ENCODE results near the gene DNAAF6.
A peak's percentile ranks its signal among the peaks of the same experiment; 100 is the strongest.
"Not testable (repeated sequence)": the region's sequence is repeated elsewhere in the genome, so short reads cannot be mapped to it uniquely, and the experiment has no call there.

The DNAAF6 gene

GRCh38 chrX:107205770-107206696 is at the start of gene DNAAF6, which contains the start of gene NUP62CL:
DNAAF6 (plus strand) TSS chrX:107206611; CDS start chrX:107212876, 6,265 bp downstream.
NUP62CL (minus strand) TSS chrX:107206433; CDS start chrX:107175146, 31,287 bp downstream.
- peak; percentile 96 for DNase-seq (ENCODE audit: low spot score in 2 of 2)
- Histone ChIP-seq H3K36me3 (replicated peaks) (no peaks in the 10 kb centered on the region), H3K4me3 (peak within 1 kb of the TSS; percentile 64), H3K4me1 (peaks cover 4% of the 10 kb centered on the region; the same call in 1 of the 2 replicates), H3K27me3 (ENCODE audit: low read depth) (no peaks in the 10 kb centered on the region; the same call in 1 of the 2 replicates), H3K9me3 (no peaks in the 10 kb centered on the region)
- in situ Hi-C loops (cut with MboI; ENCODE audit: low sequenced_read_pairs): no loop called here

- not testable (repeated sequence) for H3K4me1 ChIP-seq
Measured at GRCh38 chrX:107157618-107158017, 48.8 kb upstream of the DNAAF6 start.

GRCh38 chrX:107167163-107167921 is 39.1 kb upstream of the DNAAF6 start:
- no peaks in the 10 kb centered on the region for H3K27me3 ChIP-seq (ENCODE audit: low read depth)
- DNase-seq (ENCODE audit: low spot score in 2 of 2): no peak
- in situ Hi-C loops (cut with MboI; ENCODE audit: low sequenced_read_pairs): no loop called here
- peaks cover 3% of the 10 kb centered on the region for H3K4me1 ChIP-seq
- no peaks in the 10 kb centered on the region for H3K36me3 ChIP-seq (replicated peaks)
- H3K9me3 ChIP-seq: no peaks in the 10 kb centered on the region
- no peak overlapping the region for H3K4me3 ChIP-seq

More at GRCh38 chrX:107157618-107158017, 48.8 kb upstream of the DNAAF6 start:
- DNase-seq (ENCODE audit: low spot score in 2 of 2); in situ Hi-C loops (cut with MboI; ENCODE audit: low sequenced_read_pairs); H3K27me3 ChIP-seq (ENCODE audit: low read depth); H3K9me3 ChIP-seq; H3K36me3 ChIP-seq (replicated peaks); H3K4me3 ChIP-seq: not testable (repeated sequence)

- Histone ChIP-seq H3K27me3 (ENCODE audit: low read depth) (no peaks in the 10 kb centered on the region), H3K4me1 (peaks cover 3% of the 10 kb centered on the region), H3K4me3 (no peak overlapping the region), H3K9me3 (no peaks in the 10 kb centered on the region), H3K36me3 (replicated peaks) (no peaks in the 10 kb centered on the region)
- no peak for DNase-seq (ENCODE audit: low spot score in 2 of 2)
- in situ Hi-C loops (cut with MboI; ENCODE audit: low sequenced_read_pairs): no loop called here
Measured at GRCh38 chrX:107168257-107168656, 38.2 kb upstream of the DNAAF6 start.

GRCh38 chrX:107168712-107169111 is 37.7 kb upstream of the DNAAF6 start:
- Histone ChIP-seq H3K27me3 (ENCODE audit: low read depth) (no peaks in the 10 kb centered on the region), H3K36me3 (replicated peaks) (no peaks in the 10 kb centered on the region), H3K9me3 (no peaks in the 10 kb centered on the region), H3K4me1 (peaks cover 3% of the 10 kb centered on the region), H3K4me3 (no peak overlapping the region)
- no peak for DNase-seq (ENCODE audit: low spot score in 2 of 2)
- in situ Hi-C loops (cut with MboI; ENCODE audit: low sequenced_read_pairs): no loop called here

GRCh38 chrX:107171369-107172102 is 34.9 kb upstream of the DNAAF6 start:
- Histone ChIP-seq H3K27me3 (ENCODE audit: low read depth) (no peaks in the 10 kb centered on the region), H3K9me3 (no peaks in the 10 kb centered on the region), H3K4me3 (no peak overlapping the region), H3K4me1 (no peaks in the 10 kb centered on the region), H3K36me3 (replicated peaks) (no peaks in the 10 kb centered on the region)
- in situ Hi-C loops (cut with MboI; ENCODE audit: low sequenced_read_pairs): no loop called here
- DNase-seq (ENCODE audit: low spot score in 2 of 2): no peak

GRCh38 chrX:107197319-107197718 is 9.1 kb upstream of the DNAAF6 start:
- no peaks in the 10 kb centered on the region for H3K4me1 ChIP-seq
- H3K9me3 ChIP-seq: no peaks in the 10 kb centered on the region
- H3K27me3 ChIP-seq (ENCODE audit: low read depth): no peaks in the 10 kb centered on the region
- in situ Hi-C loops (cut with MboI; ENCODE audit: low sequenced_read_pairs): no loop called here
- no peak overlapping the region for H3K4me3 ChIP-seq
- DNase-seq (ENCODE audit: low spot score in 2 of 2): no peak
- H3K36me3 ChIP-seq (replicated peaks): no peaks in the 10 kb centered on the region

- H3K27me3 ChIP-seq (ENCODE audit: low read depth); H3K9me3 ChIP-seq; in situ Hi-C loops (cut with MboI; ENCODE audit: low sequenced_read_pairs); DNase-seq (ENCODE audit: low spot score in 2 of 2); H3K4me1 ChIP-seq; H3K36me3 ChIP-seq (replicated peaks); H3K4me3 ChIP-seq: not testable (repeated sequence)
Measured at GRCh38 chrX:107198074-107198473, 8.3 kb upstream of the DNAAF6 start.

GRCh38 chrX:107199491-107199890 is 6.9 kb upstream of the DNAAF6 start:
- H3K9me3 ChIP-seq: no peaks in the 10 kb centered on the region
- no peaks in the 10 kb centered on the region for H3K36me3 ChIP-seq (replicated peaks)
- H3K27me3 ChIP-seq (ENCODE audit: low read depth): no peaks in the 10 kb centered on the region
- H3K4me3 ChIP-seq: no peak overlapping the region
- in situ Hi-C loops (cut with MboI; ENCODE audit: low sequenced_read_pairs): no loop called here
- DNase-seq (ENCODE audit: low spot score in 2 of 2): no peak
- no peaks in the 10 kb centered on the region for H3K4me1 ChIP-seq

GRCh38 chrX:107204068-107204605 is 2.3 kb upstream of the DNAAF6 start:
- Histone ChIP-seq H3K9me3 (no peaks in the 10 kb centered on the region), H3K4me1 (peaks cover 4% of the 10 kb centered on the region; the same call in 1 of the 2 replicates), H3K27me3 (ENCODE audit: low read depth) (no peaks in the 10 kb centered on the region; the same call in 1 of the 2 replicates), H3K36me3 (replicated peaks) (no peaks in the 10 kb centered on the region), H3K4me3 (no peak overlapping the region)
- DNase-seq (ENCODE audit: low spot score in 2 of 2): peak; percentile 9 to 49
- in situ Hi-C loops (cut with MboI; ENCODE audit: low sequenced_read_pairs): no loop called here

GRCh38 chrX:107206697-107207065 is 270 bp downstream of the DNAAF6 start:
- in situ Hi-C loops (cut with MboI; ENCODE audit: low sequenced_read_pairs): no loop called here
- Histone ChIP-seq H3K4me3 (no peak overlapping the region), H3K4me1 (peaks cover 4% of the 10 kb centered on the region; the same call in 1 of the 2 replicates), H3K9me3 (no peaks in the 10 kb centered on the region), H3K36me3 (replicated peaks) (no peaks in the 10 kb centered on the region), H3K27me3 (ENCODE audit: low read depth) (no peaks in the 10 kb centered on the region; the same call in 1 of the 2 replicates)
- DNase-seq (ENCODE audit: low spot score in 2 of 2): no peak

GRCh38 chrX:107207089-107207488 is 678 bp downstream of the DNAAF6 start:
- H3K27me3 ChIP-seq (ENCODE audit: low read depth): no peaks in the 10 kb centered on the region; the same call in 1 of the 2 replicates
- H3K4me3 ChIP-seq: no peak overlapping the region
- no peaks in the 10 kb centered on the region for H3K36me3 ChIP-seq (replicated peaks)
- no peaks in the 10 kb centered on the region for H3K9me3 ChIP-seq
- in situ Hi-C loops (cut with MboI; ENCODE audit: low sequenced_read_pairs): no loop called here
- DNase-seq (ENCODE audit: low spot score in 2 of 2): no peak
- peaks cover 4% of the 10 kb centered on the region; the same call in 1 of the 2 replicates for H3K4me1 ChIP-seq

GRCh38 chrX:107207943-107208342 is 1.5 kb downstream of the DNAAF6 start:
- no peak for DNase-seq (ENCODE audit: low spot score in 2 of 2)
- no peaks in the 10 kb centered on the region for H3K36me3 ChIP-seq (replicated peaks)
- no peak overlapping the region for H3K4me3 ChIP-seq
- no peaks in the 10 kb centered on the region; the same call in 1 of the 2 replicates for H3K27me3 ChIP-seq (ENCODE audit: low read depth)
- H3K9me3 ChIP-seq: no peaks in the 10 kb centered on the region
- H3K4me1 ChIP-seq: peaks cover 4% of the 10 kb centered on the region; the same call in 1 of the 2 replicates
- in situ Hi-C loops (cut with MboI; ENCODE audit: low sequenced_read_pairs): no loop called here
